HG02870 (cell line): ENCODE data around the gene ARHGAP19.

ENCODE experiments used
- ATAC-seq: cut with Tn5 transposase; IDR thresholded peaks from one replicate; pipeline ENCODE4 v1.9.1; 2021; ENCODE audit warnings: mild to moderate bottlenecking, moderate library complexity; ENCODE audit not compliant: unreplicated experiment

ARHGAP19 gene

DNA sequence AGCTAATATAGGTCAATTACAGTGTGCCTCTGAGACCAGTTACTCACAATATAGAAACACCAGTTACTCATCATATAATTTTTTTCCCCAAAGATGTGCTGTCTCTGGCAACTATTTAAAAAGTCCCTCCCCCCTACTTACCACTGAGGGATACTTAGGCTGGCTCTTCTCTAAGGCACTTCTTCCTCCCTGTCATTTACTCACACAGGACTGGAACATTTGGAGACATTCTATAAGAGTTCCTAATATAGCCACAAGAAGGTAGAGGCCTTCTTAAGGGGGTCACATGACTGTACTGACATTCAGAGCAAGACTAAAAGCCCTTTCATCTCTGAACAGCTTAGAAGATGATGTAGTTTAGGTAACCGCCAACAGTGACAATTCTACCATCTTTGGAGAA, 62.3 kb downstream of the ARHGAP19 start:
- ATAC-seq, result no peak

DNA sequence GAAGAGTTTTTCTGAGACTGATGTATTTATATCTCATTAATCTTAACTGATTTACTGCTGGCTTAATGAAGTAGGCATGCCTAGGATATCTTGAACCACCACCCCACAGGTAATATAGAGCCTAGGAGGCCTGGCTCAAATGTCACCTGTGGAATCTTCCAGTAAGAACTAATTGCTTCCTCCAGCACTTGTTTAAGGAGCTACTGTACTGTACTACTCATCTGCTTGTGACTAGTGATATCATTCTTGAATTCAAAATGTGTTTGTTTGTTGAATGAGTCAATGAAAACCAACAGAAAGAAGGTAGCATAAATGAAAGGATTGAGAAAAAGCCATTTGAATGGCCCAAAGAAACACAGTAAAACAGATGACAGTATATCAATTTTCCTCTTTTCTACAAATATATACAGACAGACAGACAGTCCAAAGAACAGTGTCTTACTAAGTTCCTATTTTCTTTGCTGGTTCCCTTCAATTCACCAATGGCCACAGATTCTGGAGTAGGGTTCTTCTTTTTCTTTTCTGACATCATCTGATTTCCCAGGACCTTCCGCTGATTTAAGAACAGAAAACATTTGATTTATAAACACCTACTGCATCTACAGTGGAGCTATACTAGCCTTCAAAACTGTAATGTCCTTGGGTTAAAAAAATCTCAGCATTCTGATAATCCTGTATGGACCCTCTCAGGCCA, 63.0 kb downstream of the ARHGAP19 start:
- no peak for ATAC-seq

DNA sequence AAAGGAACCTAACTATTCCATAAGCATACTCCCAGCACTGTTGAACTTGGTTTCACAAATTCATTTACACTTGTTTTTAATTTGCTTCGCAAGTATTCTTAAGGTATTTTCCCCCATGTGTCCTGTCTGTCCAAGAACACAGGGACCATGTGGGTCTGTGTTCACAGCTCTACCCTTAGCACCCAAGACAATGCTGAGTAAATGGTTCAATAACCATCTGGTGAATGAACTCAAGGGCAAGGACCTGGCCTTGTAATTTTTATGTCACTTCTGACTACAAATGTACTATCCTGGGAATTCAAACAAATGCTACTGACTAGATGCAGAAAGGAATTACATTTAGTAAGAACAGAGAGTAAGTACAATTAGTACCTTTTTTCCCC, 63.7 kb downstream of the ARHGAP19 start:
- ATAC-seq, result no peak

DNA sequence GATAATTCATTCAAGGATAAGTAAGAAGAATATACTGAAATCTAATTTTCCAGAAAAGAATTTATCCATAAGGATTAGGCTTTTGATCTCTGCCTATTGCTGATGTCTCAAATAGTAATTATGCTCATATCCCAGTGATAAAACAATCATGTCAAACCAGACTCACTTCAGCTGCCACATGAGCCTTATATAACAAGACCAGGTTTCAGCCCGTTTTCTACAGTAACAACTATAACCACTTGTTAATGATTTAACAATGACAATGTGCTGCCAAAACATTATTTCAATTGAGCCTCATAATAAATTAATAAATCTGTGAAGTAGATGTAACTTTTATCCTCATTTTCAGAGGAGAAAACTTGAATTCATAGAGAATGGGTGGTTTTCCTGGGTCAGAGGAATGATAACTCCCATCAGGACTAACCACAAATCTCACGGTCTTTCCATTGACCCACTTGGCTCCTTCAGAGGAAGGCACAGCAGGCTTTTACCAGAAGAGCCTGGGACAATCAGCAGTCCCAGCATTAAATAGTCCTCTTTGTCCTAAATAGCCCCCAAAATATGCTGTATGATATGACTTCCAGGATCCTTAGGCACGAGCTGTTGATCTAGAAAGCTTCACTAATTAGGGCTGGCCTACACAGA, 64.2 kb downstream of the ARHGAP19 start:
- ATAC-seq, result no peak

DNA sequence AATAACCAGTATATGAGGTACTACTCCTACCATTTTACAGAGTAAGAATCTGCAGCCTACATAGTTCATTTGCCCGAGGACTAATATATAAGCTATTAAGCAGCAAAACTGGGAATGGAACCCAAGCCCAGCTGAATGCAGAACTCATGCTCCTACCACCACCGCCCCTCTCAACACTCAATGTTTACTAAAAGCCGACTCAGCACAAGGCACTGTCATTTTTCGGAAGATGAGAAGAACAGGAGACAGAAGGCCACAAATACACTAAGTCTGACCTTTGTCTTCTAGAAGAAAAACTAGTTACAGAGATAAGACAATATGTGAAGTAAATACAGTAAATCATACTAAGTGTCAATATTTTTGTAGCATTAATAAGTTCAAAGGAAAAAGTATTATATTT, 66.0 kb downstream of the ARHGAP19 start:
- ATAC-seq, result no peak

DNA sequence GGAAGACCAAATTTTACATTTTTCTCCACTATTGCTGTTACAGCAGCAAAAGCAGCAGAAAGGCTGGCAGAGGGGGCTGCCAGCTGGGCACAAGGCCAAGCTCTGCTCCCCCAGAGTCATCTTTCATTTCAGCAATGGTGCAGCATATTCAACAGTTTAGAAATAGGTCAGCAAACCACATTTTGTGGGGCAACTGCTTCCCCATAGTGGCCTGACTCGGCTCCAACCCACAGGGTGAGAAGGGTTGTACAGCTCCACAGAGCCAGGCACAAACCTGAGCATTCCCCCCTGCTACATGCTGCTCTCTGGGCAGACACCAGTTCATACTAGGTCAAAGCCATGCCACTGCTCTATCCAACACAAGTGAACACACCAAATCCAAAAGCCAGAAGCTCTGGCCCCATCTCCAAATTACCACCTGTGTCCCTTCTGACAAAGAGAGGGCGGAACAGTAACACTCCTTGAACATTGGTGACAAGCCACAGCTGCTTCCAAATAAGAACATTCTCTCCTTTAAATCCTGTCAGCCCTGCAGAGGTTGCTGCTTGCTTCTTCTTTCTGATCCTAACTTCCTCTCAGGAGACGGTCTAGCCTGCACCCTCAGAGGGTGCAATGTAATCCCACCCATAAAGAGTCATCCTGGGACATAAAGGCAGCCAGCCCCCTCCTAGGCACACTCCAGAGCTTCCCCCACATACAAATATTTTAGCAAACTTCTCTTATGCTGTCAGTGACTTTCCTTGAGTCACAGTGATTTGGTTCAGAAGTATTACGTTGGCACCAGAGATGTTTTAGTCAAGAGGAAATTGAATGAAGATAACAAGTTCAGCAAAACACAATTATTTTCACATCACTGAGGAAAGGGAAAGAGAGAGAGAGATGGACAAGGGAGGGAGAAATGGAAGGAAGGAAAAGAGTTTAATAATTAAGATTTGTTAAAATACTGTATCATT, 67.7 kb downstream of the ARHGAP19 start:
- no peak for ATAC-seq

DNA sequence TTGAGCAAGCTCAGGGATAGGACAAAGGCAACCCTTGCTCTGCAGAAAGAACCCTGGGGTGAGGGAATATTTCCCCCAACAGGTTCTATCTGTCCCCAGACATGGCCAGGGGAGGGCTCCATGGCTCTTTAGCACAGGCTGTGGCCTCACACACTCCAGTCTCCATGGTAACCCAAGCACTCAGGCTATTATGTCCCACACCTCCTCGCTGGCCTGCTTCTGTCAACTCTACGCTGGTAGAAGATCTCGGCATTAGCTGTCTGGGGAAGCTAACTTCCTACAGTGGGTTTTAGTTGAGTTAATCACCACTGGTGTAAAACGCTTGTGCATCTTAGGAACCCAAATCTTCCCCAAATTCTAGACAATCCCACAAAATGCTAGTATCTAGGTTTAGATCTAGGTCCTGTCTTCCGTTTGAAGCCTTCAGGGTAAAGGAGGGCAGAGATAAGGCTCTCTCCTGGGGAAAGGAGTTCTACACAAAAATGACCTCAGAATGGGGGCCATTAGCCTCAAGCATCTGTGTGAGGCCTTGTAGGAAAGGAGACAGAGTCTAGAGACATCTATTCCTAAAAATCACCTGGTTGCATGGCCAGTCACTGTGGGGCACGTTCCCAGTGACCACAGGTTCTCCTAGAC, 70.0 kb downstream of the ARHGAP19 start:
- ATAC-seq, result no peak

DNA sequence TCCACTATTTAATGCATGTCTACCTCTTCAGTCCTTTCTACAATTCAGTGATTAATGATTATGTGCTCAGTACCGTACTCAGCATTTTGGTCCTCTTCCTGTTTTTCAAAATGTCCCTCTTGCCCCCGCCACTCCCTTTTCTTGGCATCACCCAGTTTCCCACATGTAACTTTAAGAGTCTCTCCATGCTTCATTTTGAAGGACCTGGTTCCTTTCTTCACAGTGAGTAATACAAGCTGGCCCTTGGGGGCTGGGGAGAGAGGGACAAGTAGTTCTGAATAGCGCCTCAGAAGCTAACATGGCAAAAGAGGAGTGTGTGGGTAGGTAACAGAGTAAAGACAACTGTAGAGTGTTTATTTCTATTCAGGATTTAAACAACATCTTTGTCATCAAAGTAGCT, 72.1 kb downstream of the ARHGAP19 start:
- ATAC-seq, result no peak

DNA sequence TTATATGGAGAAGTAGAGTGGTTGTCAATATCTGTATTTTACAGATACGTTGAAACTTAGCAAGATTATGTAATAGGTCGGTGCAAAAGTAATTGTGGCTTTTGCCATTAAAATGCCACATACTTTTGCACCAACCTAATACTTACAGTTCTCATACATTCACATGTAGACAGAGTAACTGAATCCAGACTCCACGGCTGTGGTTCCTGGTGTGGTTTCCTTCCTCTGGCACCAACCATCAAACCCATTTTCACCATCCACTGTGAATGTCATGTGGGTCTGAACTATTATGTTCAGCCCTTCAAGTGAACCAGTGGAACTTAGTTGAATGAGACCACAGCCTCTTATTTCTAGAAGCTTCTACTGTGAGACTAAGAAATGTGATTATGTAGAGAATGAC, 75.1 kb downstream of the ARHGAP19 start:
- ATAC-seq, result no peak

DNA sequence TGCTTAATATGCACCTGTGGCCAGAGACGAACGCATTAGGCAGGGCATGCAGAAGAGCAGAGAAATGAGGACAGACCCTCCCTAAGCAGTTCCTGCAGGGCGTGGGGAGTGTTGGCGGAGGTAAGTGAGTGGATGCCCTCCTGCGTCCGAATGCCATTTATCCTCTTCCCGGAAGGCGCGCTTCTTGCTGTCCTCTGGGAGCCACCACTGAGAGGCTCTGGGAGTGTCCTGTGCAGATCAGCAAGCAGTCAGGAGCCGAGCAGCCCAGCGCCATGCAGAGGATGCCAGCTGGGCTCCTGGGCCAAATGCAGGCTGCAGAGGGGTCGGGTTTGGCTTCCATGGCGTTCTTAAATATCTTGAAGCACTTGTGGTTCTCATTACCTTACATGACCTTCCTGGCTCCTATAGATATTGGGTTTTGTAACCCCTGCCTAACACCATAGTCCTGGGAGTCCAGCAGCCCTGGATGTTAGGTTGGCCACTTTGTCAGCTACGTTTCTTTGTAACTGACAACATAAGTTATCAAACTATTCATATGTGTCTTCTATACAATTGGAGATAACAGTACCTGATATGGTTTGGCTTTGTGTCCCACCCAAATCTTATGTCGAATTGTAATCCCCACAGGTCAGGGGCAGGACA, 76.7 kb downstream of the ARHGAP19 start:
- no peak for ATAC-seq

DNA sequence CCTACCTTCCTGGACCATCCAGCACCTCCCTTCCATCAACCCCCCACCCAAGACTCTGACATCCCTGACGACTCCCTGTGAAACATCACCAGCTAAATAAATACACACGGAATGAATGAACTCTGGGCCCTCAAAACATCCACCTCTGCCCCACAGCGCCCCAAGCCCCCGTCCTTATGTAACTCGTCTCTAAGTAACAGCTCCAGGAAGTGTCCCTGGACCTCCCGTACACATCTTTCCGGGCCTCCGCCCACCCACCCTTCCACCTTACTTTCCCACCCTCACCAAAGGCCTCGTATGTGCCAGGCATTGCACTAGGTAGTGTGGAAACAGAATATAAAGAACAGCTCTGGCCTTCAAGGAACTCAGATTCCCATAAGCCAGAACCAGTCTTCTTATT, 79.0 kb downstream of the ARHGAP19 start:
- no peak for ATAC-seq

DNA sequence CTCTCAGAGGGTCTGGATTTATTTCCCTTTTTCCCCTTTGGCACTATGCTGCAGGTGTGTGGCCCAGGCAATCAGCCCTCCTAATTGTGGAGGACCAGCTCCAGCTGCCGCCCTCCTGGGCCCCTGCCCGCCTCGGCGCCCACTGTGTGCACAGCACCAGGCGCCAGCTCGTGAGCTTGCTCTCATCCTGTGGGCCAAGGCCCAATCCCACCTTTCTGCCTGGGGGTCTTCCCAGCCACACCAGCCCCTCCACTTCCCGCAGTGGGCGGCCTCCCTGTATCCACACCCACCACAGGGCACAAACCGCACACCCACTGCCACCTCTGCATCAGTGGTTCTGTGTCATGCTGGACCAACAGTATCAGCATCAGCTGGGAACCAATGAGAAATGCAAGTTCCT, 81.2 kb downstream of the ARHGAP19 start:
- no peak for ATAC-seq

DNA sequence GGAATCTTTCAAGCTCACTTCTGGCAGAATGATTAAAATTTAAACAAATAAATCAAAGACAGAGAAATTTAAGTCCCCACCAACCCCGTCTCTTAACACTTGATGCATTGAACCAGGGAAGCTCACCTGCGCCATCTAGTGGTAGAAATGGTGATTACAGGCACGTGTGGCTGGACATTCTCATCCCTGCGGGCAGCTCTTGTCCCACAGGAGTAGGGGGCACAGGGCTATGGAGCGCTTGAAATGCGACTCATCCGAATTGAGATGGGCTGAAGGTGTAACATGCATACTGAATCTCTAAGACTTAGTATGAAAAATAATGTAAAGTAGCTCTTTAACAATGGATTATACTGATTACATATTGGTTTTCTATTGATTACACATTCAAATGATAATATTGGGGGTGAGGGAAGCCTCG, 81.9 kb downstream of the ARHGAP19 start:
- ATAC-seq, result no peak

DNA sequence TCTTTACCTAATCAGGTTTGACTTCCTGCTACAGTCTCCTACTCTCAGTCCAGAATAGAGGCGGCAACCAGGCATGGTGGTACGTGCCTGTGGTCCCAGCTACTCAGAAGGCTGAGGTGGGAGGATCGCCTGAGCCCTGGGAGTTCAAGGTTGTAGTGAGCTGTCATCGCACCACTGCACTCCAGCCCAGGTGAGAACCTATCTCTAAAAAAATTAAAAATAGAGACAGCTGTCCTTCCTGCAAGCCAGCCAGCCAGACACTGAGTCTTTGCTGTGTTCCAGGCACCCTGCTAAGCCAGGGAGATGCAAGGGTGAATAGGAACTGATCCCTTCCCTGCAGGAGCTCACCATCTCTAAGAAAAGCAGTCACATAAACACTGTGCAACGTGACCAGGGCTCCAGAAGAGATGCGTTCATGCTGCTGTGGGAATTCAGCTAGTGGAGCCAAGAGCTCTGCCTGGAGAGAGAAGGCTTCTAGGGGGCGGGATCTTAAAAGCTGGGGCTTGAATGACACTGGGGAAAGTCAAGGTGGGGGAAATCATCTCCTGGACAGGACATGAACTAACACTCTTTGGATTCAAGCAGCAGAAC, 84.6 kb downstream of the ARHGAP19 start:
- ATAC-seq, result no peak

DNA sequence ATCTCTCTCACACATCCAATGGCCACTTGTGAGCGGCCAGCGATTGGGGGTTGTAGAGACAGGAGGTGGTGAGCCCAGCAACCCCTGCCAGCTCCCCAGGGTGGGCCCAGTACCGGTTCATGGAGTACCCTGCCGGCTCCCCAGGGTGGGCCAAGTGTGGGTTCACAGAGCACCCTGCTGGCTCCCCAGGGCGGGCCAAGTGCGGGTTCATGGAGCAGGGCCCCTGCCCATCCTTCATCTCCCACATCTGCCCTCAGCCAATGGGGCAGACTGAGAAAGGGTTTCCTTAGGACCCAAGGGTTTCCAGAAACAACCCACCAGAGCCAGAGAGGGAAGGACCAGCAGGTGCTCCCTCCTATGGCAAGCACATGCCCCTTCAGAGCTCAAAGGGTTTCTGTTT, 85.3 kb downstream of the ARHGAP19 start:
- ATAC-seq, result no peak

DNA sequence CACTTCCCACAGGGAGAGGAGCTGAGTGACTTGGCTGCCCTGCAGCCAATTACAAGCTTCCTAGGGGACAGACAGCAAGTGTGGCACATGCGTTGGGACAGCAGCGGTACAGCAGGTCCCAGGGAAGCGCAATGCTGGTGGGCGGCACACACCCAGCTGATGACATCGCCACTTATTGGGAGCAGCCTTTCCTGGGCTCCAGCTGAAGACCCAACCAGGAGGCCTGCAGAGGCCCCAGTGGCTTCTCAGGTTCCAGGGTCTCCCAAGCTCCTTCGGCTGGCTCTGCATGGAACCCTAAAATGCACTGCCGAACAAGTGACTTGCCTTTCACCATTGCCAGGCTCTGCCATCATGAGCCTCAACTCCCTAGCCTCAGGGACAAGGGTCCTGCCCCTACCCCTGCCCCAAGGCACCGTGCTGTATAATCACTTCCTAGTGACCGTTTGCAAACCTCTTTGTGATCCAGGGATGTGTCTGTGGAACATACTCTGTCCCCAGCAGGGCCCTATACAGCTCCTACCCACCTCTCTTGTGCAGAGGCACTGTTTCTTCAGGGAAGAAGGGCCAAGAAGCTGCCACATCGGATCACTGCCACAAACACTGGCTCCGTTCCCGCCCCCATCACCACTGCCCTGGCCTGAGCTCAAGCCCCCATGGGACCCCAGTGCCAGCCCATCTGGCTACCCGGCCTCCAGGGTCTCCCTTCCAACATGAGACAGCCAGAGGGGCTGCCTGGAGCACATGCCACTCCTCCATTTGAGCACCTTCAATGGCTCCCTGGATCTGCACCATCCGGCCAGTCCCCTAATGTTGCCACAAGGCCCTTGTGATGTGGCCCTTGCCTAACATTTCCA, 87.4 kb downstream of the ARHGAP19 start:
- ATAC-seq, result no peak

DNA sequence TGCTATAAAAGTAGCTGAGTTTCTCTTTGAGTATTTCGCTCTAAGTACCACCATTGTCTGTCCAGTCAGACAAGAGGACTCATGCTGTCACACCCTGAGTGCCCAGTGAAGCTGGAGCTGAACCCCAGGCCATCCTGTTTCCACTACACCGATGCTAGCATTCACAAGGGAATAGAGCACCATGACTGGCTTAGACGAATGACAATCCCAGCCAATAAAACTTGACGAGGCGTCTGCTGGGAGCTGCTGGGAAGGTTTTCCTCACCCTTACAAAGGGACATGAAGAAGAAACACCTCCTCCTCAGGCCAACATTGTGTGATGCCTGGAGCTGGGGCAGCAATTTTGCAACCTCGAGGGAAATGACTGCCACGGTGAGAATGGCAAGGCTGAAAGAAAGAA, 89.2 kb downstream of the ARHGAP19 start:
- no peak for ATAC-seq

DNA sequence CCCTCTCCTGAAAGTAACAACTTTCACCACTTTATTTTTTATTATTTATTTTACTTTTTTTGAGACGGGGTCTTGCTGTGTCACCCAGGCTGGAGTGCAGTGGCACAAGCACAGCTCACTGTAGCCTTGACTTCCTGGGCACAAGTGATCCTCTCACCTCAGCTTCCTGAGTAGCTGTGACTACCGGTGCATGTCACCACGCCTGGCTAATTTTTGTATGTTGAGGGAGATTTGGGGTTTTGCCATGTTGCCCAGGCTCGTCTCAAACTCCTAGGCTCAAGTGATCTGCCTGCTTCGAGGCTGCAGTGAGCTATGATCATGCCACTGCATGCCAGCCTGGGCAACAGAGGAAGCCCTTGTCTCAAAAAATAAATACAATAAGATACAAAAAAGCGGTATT, 91.8 kb downstream of the ARHGAP19 start:
- ATAC-seq, result no peak

DNA sequence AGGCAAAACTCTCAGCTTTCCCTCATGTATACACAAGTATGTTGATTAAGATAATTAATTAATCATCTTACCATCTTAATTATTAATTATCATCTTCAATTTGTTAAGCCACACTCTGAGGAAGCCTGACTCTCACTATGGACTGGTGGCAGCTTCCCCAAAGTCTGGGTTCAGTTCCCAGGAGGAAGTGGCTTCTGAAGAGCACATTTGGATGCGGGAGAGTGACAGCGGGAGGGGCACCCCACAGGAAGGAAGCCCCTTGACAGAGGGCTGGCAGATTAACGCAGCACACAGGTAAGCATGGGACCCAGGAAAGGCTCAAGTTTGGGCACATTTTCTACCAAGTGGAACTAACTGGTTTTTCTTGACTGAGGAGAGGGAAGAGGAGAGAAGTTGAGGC, 93.3 kb downstream of the ARHGAP19 start:
- ATAC-seq, result no peak
